Mononuclear cell (primary cell): ENCODE data around the gene PDILT. TPM values are rescaled to one million over a fixed set of nuclear protein-coding genes. Genes with fewer than 3 reads are reported as not detected.
"Not testable (repeated sequence)": the region's sequence is repeated elsewhere in the genome, so short reads cannot be mapped to it uniquely, and the experiment has no call there.

Source experiments
- H3K27me3 ChIP-seq: 2 replicates; pipeline ENCODE4 v1.6.0; 2011; ENCODE audit warnings: low read length, control low read depth; ENCODE audit not compliant: insufficient read depth
- H3K4me1 ChIP-seq: 2 replicates; pipeline ENCODE4 v1.5.1; 2011; ENCODE audit warnings: mild to moderate bottlenecking, low read length, control low read depth; ENCODE audit not compliant: insufficient read depth
- H3K4me3 ChIP-seq: 2 replicates; pipeline ENCODE4 v1.5.1; 2011; ENCODE audit warnings: mild to moderate bottlenecking, low read length, moderate library complexity
- H3K9me3 ChIP-seq: 2 replicates; pipeline ENCODE4 v1.5.1; 2011; ENCODE audit warnings: low read depth, mild to moderate bottlenecking, control low read depth, low read length
- total RNA-seq: library from RNA; depleted of rRNA; stranded (reverse); fragments of >200 nt; gene quantifications from one replicate; pipeline ENCODE4 v1.2.3, GENCODE V29; 2012

PDILT gene
- total RNA-seq, 1 donor = not detected

GRCh38 chr16:20323591-20324117 lies 80.9 kb downstream of the PDILT start:
- H3K9me3 ChIP-seq = no peaks in the 10 kb centered on the region
- no peak overlapping the region for H3K4me3 ChIP-seq
- no peaks in the 10 kb centered on the region for H3K4me1 ChIP-seq
- H3K27me3 ChIP-seq = no peaks in the 10 kb centered on the region

GRCh38 chr16:20322696-20323095 lies 81.8 kb downstream of the PDILT start:
- H3K4me1 ChIP-seq = no peaks in the 10 kb centered on the region
- no peaks in the 10 kb centered on the region for H3K27me3 ChIP-seq
- no peak overlapping the region for H3K4me3 ChIP-seq
- H3K9me3 ChIP-seq = no peaks in the 10 kb centered on the region

DNA sequence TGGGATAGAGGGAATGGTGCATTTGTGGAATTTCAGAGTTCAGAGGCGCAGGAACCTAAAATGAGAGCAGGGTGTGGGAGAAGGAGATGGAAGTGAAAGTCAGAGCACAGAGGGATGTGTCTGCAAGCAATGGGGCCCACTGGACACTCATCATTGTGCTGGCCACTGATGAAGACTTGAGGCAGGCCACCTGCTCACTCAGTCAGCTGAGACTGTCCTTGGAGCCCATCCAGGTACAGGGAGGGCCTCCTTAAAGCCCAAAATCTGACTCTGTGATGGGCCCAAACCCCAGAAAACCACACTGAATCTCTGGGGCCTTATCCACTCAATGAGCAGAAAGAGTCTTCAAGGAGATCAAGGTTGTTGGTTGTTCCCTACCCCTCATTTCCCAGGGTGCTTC lies 82.9 kb downstream of the PDILT start:
- no peaks in the 10 kb centered on the region for H3K27me3 ChIP-seq
- no peaks in the 10 kb centered on the region for H3K9me3 ChIP-seq
- no peaks in the 10 kb centered on the region for H3K4me1 ChIP-seq

DNA sequence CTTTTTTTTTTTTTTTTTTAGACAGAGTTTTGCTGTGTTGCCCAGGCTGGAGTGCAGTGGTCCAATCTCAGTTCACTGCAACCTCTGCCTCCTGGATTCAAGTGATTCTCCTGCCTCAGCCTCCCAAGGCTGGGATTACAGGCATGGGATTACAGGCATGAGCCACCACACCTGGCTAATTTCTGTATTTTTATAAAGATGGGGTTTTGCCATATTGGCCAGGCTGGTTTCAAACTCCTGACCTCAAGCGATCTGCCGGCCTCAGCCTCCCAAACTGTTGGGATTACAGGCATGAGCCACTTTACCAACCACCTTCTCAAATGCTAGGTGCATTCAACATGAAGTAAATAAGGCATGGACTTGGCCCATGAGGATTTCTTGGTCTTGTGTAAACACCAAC lies 83.5 kb downstream of the PDILT start:
- not testable (repeated sequence) for H3K4me1 ChIP-seq, H3K4me3 ChIP-seq, H3K9me3 ChIP-seq, H3K27me3 ChIP-seq

More for the DNA sequence above, 82.9 kb downstream of the PDILT start:
- H3K4me3 ChIP-seq = no peak overlapping the region

GRCh38 chr16:20320592-20320991 lies 83.9 kb downstream of the PDILT start:
- Histone ChIP-seq H3K4me3 (no peak overlapping the region), H3K27me3 (no peaks in the 10 kb centered on the region), H3K4me1 (no peaks in the 10 kb centered on the region), H3K9me3 (no peaks in the 10 kb centered on the region)

DNA sequence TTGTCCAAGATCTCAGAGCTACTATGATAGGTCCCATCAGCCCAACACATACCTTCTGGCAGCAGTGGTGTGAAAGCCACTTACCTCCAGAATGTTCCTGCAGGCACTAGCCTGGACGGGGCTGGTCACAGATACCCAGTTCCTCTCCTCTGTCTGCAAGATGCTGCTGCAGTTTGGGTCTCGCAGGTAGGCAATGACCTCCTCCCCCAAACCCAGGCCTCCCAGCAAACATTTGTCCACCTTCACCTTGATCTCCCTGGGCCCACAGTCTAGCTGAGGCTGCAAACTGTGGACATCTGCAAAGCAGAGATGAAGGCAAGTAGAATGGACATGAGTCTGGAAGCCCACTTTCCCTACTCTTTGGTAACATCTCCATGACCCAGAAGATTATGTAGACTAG lies 84.4 kb downstream of the PDILT start:
- H3K9me3 ChIP-seq = no peaks in the 10 kb centered on the region
- H3K27me3 ChIP-seq = no peaks in the 10 kb centered on the region
- H3K4me3 ChIP-seq = no peak overlapping the region
- H3K4me1 ChIP-seq = no peaks in the 10 kb centered on the region

DNA sequence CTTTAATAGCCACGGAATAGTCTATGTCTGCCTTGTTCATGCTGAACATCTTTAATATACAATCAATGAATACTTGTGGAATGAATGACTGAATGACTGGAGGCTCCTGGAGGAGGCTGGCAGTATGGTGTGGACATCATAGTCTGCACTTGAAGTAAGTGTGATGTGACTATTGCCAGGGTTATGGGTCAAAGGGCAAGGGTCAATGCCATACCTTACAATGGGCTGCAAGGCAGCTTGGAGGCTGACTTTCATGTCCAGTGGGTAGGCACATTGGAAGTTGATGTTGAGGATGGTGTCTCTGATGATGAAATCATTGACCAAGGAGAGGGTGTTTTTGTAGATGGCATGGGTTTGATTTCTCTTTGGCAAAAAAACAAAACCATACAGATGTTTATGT lies 85.1 kb downstream of the PDILT start:
- Histone ChIP-seq H3K27me3 (no peaks in the 10 kb centered on the region), H3K9me3 (no peaks in the 10 kb centered on the region), H3K4me3 (no peak overlapping the region), H3K4me1 (no peaks in the 10 kb centered on the region)

GRCh38 chr16:20318437-20318836 lies 86.1 kb downstream of the PDILT start:
- H3K4me1 ChIP-seq = no peaks in the 10 kb centered on the region
- no peak overlapping the region for H3K4me3 ChIP-seq
- H3K9me3 ChIP-seq = no peaks in the 10 kb centered on the region
- H3K27me3 ChIP-seq = no peaks in the 10 kb centered on the region

DNA sequence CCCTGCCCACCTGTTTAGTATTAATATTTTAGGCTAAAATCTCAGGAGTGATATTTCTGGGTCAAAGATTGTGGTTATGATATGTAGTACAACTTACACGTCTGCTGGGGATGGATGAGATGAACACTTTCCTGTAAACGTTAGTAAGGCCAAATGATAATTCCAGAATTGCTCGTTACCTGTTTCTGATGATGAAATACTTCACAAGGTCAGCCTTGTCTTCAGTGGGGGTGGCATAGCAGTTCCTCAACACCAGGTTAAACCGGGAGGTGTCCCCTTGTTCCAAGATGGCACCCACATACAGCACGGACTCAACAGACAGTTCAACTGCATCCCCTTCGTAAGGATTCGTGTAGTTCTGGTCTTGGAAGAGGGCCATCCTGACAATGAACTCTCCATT lies 86.5 kb downstream of the PDILT start:
- Histone ChIP-seq H3K9me3 (no peaks in the 10 kb centered on the region), H3K4me1 (no peaks in the 10 kb centered on the region), H3K27me3 (no peaks in the 10 kb centered on the region), H3K4me3 (no peak overlapping the region)

- Histone ChIP-seq H3K27me3 (no peaks in the 10 kb centered on the region), H3K9me3 (no peaks in the 10 kb centered on the region), H3K4me3 (no peak overlapping the region), H3K4me1 (no peaks in the 10 kb centered on the region)
Observed at GRCh38 chr16:20317117-20317516, 87.4 kb downstream of the PDILT start.

DNA sequence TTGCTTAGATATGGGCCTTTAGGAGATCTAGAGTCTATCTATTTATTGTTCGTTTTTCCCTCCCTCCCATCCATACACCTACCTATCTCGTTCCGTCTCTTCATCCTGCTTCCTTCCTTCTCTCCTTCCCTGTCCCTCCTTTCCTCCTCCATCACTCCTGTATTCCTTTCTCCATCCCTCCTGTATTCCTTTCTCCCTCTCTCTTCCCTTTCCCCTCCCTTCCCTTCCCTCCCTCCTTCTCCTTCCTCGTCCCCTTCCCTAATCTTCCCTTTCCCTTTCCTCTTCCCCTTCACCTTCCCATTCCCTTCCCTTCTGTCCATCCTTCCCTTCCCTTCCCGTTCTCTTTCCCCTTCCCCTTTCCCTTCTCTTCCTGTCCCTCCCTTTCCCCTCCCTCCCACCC lies 87.8 kb downstream of the PDILT start:
- no peaks in the 10 kb centered on the region for H3K9me3 ChIP-seq
- no peaks in the 10 kb centered on the region for H3K27me3 ChIP-seq
- no peaks in the 10 kb centered on the region for H3K4me1 ChIP-seq
- no peak overlapping the region for H3K4me3 ChIP-seq

- Histone ChIP-seq H3K4me1 (no peaks in the 10 kb centered on the region), H3K4me3 (no peak overlapping the region), H3K9me3 (no peaks in the 10 kb centered on the region), H3K27me3 (no peaks in the 10 kb centered on the region)
Observed at GRCh38 chr16:20315764-20316163, 88.8 kb downstream of the PDILT start.

DNA sequence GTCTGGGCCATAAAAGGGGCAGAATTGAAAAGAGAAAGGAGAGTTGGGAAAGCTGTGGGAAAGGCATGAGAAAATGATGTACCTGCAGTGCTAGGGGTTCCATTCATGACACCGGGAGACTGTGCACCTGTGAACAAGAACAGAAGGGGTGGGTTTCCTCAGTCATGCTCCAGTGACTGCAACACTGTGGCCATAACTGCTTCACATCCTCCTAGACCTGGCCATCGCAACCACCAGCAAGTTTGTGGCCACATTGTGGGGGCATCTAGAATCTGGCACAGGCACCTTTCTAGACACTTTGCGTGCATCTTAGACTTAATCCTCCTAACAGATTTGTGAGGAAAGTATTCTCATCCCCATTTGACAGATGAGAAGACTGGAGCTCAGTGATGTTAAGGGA lies 90.0 kb downstream of the PDILT start:
- H3K4me3 ChIP-seq = no peak overlapping the region
- no peaks in the 10 kb centered on the region for H3K27me3 ChIP-seq

DNA sequence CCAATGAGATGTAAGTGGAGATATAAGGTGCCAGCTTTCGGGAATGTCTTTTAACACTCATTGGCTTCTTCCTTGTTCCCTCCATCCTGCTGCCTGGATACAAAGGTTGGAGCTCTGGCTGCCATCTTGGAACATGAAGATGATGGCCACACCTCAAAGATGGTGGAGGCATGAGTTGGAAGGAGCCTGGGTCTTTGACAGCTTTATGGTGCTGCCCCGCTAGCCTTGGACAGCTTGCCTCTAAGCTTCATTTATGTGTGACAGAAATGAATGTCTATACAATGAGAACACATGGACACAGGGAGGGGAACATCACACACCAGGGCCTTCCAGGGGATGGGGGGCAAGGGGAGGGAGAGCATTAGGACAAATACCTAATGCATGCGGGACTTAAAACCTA lies 90.8 kb downstream of the PDILT start:
- no peaks in the 10 kb centered on the region for H3K9me3 ChIP-seq
- no peaks in the 10 kb centered on the region for H3K27me3 ChIP-seq
- no peaks in the 10 kb centered on the region for H3K4me1 ChIP-seq
- no peak overlapping the region for H3K4me3 ChIP-seq

More for the DNA sequence above, 90.0 kb downstream of the PDILT start:
- H3K9me3 ChIP-seq = no peaks in the 10 kb centered on the region
- H3K4me1 ChIP-seq = no peaks in the 10 kb centered on the region

- not testable (repeated sequence) for H3K9me3 ChIP-seq, H3K4me3 ChIP-seq, H3K4me1 ChIP-seq, H3K27me3 ChIP-seq
Observed at GRCh38 chr16:20312536-20313095, 91.9 kb downstream of the PDILT start.

DNA sequence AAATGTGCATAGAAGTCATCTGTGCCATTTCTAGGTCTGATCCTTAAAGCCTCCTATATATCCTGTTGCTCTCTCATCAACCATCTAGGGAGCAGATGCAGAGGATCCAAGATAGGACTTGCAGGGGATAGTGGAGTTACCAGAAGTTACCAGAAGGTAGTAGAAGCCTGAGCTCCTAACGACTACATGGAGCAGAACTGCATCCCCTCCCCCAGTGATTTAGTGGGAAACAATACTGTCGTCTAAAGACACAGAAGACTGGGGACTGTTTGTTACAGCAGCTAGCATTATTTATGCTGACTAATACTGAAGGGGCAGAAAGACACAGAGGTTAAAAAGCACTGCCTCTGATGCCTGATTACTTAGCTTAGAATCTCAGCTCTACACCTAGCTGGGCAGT lies 93.0 kb downstream of the PDILT start:
- Histone ChIP-seq H3K9me3 (no peaks in the 10 kb centered on the region), H3K27me3 (no peaks in the 10 kb centered on the region), H3K4me1 (no peaks in the 10 kb centered on the region), H3K4me3 (no peak overlapping the region)
